GM19351 (cell line): ENCODE results near the gene SLC7A4.
"Not testable (repeated sequence)": the region's sequence is repeated elsewhere in the genome, so short reads cannot be mapped to it uniquely, and the experiment has no call there.

Experiments used
- ATAC-seq: cut with Tn5 transposase; IDR thresholded peaks from one replicate; pipeline ENCODE4 v1.9.1; 2021; ENCODE audit warnings: mild to moderate bottlenecking, moderate library complexity; ENCODE audit not compliant: unreplicated experiment

Gene SLC7A4

DNA sequence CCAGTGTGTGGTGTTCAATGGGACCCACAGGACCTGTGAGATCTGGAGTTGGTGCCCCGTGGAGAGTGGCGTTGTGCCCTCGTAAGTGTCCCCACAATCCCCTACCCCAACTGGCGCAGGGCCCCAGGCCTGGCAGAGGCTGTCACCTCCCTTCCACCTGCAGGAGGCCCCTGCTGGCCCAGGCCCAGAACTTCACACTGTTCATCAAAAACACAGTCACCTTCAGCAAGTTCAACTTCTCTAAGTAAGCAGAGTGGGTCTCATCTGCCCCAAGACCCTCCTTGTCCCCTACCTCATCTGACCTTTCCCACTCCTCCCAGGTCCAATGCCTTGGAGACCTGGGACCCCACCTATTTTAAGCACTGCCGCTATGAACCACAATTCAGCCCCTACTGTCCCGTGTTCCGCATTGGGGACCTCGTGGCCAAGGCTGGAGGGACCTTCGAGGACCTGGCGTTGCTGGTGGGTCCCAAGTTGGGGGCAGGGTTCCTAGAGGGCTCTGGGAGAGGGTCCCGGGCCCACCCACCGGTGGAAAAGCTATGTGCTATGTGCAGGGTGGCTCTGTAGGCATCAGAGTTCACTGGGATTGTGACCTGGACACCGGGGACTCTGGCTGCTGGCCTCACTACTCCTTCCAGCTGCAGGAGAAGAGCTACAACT lies 9.3 kb downstream of the SLC7A4 start:
- no peak for ATAC-seq

DNA sequence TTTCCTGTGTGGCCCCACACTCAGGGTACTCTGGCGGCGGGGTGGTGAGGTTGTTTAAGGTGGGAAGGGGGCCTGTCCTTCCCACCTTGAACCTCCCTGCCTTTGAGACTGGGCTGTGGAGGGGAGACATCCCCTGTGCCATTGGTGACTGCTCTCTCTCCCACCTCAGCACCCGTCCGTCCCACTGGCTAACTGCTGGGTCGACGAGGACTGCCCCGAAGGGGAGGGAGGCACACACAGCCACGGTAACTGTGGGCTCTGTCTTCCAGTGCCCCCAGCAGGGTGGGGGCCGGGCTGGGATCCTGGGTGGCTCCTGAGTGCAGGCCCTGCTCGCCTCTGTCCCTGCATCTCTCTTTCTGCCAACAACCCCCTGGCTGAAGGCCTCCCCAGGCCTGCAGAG lies 9.9 kb downstream of the SLC7A4 start:
- no peak for ATAC-seq

DNA sequence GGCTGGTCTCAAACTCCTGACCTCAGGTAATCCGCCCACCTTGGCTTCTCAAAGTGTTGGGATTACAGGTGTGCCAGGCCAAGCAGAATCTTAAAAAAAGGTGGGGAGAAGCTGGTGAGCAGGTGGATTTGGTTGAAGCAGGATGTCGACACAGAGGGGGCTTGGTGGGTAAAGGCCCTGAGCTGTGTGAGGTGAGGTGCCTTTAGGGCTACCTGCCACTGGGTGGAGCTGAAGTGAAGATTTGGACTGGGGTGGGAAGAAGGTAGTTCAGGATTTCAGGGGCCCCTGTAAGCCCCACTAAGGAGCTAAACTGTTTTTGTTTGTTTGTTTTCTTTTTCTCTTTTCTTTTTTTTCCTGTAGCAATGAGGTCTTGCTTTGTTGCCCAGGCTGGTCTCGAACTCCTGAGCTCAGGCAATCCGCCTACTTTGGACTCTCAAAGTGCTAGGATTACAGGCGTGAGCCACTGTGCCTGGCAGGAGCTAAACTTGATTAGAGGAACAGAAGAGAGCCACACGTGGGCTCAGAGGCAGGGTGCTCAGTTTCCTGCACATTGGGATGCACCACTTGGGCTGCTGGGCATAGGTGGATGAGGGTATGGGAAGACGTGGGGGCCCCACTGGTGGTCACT lies 11.4 kb downstream of the SLC7A4 start:
- no peak for ATAC-seq

DNA sequence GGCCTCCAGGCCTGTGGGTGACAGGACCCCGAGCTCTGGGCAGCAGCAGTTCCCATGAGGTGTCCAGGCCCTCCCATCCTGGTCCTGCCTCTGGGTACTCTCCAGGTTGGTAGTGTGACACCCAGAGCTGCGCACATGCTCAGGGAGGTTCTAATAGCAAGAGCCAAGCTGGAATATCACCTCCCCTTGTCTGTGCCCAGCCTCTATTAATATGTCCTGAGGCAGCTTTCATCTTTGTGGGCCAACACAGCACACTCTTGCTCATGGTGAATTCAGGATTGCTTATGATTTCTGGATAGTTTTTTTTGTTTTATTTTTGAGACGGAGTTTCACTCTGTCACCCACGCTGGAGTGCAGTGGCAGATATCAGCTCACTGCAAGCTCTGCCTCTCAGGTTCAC lies 14.0 kb downstream of the SLC7A4 start:
- ATAC-seq: no peak

DNA sequence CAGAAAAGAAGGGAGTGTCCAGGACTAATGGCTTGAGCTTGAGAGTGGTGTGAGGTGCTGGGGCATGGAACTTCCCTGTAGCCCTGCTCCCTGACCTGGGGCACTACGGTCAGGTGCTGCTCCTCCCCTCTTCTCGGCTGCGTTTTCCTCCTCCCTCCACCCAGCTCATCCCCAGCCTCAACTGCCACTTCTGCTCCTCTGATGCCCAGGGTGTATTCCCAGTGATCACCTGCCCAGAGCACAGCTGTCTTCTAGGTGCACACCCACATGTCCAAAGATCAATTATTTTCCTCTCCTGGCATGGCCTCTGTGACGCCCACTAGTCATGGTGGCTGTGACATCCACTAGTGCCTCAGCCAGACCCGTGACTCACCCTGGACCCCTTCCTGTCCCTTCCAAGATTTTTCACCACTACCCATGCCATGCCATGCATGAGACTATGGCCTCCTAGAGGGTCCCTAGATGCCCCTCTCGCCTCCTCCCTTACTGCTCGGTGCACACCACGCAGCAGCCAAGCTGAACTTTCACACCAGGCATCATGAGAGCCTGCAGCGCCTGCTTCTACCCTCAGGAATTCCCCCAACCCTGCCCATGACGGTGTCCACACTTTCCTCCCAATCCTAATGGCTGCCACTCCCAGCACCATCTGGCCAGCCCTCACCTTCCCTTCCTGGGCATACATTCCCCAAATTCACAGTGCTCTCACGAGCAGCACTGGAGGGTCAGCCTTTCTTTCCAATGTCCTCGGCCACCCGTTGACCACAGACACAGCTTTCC lies 15.5 kb downstream of the SLC7A4 start:
- no peak for ATAC-seq

DNA sequence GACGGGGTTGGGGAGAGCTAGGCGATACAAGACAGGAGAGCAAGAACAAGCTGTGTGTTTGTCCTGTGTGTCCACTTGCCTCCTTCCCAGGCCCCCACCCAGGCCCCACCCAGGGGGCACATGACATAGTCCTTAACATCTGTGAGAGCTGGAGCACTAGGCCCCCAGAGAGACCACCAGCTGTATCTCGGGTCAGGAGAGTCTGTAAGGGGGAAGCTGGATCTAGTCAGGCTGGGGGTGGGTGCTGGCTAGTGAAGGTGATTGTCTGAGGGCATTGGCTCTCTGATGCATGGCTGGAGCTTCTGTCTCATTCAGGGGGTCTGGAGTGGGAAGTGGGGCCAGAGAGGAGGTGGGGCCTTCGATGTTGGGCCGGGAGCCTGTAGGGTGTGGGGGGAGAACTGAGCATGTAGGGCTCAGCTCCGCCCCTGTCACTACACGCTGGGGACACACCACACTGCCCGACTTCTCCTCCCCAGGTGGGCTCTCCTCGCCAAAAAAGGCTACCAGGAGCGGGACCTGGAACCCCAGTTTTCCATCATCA lies 16.8 kb downstream of the SLC7A4 start:
- no peak for ATAC-seq

DNA sequence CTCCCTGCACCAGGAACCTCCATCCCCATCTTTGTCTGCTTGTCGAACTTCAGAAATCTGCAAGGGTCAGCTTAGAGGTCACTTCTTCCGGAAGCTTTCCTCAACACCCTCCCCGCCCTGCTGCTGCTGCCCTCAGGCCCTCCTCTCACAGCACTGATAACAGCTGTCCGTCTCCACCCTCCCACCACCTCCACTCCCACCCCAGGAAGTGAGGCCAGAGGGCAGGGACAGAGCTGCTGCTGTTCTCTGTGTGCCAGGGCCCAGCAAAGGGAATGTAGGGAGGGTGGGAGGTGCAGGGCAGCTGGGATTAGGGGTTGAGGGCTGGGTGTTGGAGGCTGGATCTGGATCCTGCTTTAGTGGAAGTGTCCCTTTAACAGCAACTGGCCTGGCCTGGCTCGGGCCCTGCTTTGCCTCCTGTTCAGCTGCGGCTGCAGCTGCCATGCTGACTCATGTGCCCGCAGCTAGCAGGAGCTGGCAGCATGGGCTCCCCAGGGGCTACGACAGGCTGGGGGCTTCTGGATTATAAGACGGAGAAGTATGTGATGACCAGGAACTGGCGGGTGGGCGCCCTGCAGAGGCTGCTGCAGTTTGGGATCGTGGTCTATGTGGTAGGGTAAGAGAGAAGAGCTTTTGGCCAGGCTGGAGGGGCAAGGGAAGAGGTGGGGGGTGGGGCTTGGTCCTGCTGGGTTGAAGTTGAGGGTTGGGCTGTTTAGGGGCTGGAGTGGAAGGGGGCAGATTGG lies 17.5 kb downstream of the SLC7A4 start, which contains the start of gene P2RX6:
Gene P2RX6, plus strand, starts transcription at position 440 of the 740 bp plus-strand sequence. Its CDS starts 10 bp downstream, at position 450.
- ATAC-seq: no peak

DNA sequence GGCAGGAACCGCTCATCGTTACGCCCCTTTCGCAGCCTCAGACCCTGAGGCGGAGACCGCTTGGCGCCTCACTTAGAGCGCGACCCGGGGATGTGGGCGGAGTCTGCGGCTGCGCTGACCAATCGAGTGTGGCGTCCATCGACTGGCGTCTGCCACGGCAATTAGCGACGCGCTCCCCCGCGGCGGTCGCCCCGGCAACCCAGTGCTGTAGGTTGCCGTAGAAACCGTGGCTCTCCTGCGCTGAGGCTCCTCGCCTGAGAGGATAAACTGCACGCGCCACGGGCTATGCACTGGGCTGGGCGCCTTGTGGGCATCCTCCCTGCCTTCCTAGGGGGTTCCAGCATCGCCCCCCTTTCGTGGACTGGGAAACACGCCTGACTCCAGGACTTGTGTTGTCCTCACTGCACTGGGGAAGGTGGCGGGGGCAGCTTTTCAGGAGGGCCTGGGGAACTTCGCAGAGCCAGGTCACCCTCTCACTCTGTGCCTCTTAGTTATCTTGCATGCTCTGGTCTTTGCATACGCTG lies 18.1 kb downstream of the SLC7A4 start:
- ATAC-seq: peak; percentile 93

DNA sequence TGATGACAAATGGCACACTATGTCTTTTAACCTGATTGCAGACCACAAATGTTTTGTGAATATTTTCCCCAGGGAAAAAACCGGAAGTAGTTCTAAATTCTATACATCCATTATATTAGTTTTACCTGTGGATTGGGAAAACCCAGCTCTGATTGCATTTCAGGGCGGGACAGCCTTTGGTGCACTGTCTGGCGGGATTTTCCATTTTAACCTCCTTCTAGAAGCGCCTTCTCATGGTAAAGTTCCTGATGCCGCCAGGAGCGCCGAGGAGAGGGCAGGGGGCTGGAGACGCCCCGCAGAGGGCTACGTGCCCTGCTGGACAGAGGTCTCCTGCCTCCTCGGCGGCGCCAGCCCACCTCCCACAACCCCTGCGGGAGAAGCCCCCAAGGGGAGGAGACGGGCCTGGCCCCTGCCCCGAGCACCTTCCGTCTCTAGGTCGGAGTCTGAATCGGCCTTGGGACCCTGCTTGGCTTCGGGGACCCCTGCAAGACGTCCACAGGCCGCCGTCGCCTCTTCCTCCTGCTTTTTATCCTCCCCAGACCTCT lies 18.6 kb downstream of the SLC7A4 start:
- ATAC-seq: no peak

DNA sequence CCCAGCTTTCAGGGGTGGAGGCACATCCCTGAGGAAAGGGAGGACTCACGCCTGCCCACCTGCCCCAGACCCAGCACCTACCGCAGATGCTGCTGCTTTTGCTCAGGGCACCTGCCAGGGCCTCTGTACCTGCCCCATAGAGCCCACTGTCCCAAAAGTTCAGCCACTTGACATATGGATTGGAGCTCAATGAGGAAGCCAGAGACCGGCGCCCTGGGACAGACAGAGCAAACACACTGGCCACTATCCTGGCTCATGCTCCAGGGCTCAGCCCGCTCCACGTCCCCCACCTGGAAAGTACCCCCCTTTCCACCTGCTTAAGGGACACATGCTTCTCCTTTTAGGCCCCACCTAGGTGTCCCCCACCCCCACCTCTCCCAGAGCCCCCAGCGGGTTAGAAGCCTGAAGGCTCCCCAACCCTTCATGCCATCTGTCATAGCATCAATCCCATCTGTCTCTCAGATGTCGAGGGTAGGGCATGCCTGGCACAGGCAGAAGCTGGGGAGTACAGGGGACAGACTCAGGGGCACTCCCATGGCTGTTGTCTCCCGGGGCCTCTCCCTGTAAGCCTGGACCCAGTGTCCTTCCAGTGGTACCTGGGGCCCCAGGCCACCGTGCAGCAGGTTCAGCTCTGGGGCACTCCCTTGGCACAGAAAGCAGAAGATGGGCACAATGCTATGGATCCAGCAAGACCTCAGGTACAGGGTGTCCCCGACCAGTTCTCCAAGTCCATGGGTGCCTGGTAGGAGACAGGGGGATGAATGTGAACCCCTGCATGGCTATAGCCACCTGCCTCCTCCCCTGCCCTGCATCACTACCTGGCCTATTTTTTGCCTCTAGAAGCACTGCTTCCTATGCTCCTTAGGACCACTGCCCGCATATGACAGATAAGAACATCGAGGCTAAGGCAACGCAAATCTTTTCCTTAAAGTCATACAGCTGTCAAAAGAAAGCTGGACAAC lies 19.6 kb downstream of the SLC7A4 start:
- ATAC-seq: no peak

DNA sequence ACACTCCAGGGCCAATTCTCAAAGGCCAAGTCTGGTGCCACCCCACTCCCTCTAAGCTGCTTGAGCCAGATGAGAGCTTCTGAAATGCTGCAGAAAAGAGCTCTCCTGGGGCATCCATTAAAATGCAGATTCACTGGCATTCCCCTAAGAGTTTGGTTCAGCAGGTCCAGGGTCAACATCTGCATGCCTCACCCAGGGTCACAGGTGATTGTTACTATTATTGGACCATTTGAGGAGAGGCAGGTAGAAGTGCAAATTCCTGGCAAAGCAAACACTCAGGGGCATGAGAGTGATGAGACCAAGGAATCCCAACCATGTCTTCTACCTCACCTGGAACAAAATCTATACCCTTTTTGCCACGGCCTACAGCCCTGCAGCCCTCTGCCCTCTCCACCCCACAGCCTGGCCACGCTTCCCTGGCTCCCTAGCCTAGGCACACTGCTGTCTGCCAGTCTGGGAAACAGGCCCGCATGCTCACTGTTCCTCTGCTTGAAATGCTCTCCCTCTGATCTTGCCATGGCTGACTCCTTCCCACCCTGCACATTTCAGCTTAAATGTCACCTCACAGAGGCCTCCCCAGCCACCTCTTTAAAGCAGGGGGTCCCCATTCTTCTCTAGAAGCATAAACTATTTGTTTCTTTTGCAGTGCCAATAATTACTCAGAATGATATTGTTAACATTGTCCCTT lies 21.8 kb downstream of the SLC7A4 start:
- ATAC-seq: no peak

DNA sequence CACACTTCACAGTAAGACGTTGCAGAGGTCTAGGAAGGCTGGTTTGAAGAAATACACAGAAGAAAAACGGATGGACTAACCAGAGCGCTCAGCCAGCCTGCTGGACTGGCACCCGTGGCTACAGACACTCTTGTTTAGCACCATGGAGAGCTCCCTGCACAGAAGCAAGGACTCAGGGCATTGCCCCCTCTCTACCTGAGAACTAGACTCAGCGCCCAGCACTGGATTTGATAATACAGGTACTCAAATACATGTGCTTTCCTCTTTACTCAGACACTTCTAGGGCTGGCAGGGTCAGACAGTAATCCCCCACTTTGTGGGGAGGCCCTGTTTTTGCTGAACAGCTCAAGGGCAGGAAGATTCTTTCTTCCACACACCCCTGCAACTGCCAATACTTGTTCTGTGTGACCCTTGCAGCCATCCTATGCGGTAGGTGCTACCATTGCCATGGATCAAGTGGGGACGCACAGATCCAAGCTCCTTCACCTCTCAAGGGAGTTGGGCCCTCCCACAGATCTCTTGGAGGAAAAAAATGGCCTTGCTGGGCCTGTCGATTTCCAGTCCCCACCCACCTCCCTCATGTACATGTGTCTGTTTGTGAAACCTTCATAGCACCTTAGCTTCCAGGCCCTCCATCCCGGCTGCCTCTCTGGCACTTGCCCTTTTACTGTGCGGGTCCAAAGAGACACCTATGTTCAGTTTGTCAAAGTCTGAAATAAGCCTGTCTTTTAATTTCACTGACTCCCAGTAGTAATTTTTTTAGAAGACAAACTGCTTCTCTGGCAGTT lies 22.5 kb downstream of the SLC7A4 start:
- ATAC-seq: no peak

DNA sequence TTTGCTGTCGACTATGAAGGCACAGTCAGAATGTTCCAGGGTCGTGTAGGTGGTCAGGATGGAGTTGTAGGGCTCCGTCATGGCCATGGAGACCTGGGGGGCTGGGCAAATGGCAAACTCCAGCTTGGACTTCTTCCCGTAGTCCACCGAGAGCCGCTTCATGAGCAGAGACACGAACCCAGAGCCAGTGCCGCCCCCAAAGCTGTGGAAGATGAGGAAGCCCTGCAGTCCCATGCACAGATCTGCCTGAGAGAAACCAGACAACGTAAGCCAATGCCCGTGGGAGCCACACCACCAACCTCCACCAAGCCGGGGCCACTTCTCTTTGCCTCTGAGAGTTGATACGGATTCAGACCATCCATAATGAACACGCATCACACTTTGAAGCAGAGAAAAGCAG lies 23.2 kb downstream of the SLC7A4 start:
- not testable (repeated sequence) for ATAC-seq

DNA sequence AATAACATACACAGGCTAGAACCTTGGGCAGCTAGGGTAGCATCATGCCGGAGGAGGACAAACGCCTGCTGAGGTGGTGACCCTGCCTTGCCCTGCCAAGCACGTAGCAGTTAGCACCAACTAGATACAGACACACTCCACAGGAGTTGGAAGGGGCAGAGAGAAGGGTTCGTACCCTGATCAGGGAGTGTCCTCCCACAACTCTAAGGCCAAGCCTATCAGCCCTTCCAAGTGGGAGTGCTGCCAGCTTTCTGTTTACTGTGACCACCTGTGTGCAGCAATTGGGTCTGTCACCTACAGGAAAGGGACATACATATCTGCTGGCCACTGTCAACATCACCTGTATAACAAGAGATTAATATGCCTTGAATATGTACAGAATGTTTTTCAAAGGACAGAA lies 28.6 kb downstream of the SLC7A4 start:
- ATAC-seq: no peak

DNA sequence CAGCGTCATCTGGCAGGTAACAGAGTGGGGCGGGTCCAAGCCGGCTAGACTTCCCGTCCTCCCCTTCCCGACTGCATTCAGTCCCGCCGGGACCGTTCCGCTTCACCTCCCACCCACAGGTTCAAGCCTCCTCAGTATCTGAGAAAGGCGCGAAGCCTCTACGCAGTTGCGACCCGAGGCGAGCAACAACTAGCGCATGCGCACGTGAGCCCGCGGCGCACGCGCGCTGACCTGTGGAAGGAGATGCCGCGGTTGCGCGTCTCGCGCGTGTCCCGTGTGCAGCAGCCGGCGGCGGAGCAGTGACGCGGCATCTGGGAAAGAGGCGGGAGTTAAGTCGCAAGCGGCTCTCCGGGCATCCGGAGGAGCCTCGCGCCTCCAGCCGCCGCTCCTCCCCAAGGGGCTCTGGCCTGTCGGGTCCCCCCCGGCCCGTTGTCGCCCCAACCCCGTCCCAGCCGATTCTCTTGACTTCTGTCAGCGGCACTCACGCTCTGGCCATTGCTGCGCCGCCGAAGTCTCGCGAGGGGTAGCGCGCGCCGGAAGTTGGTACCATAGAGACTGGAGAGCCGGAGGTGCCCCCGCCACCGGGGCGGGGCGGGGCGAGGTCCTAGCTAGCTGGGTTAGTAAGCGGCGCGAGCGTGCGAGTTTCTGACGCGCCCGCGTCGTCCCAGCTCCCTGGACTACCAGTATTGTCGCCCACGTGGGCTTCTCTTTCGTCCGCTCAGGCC lies 30.6 kb downstream of the SLC7A4 start, which contains the start of gene THAP7:
Gene THAP7, minus strand, starts transcription at position 518 of the 725 bp plus-strand sequence. Its CDS starts 207 bp downstream, at position 311.
- peak; percentile 85 for ATAC-seq

DNA sequence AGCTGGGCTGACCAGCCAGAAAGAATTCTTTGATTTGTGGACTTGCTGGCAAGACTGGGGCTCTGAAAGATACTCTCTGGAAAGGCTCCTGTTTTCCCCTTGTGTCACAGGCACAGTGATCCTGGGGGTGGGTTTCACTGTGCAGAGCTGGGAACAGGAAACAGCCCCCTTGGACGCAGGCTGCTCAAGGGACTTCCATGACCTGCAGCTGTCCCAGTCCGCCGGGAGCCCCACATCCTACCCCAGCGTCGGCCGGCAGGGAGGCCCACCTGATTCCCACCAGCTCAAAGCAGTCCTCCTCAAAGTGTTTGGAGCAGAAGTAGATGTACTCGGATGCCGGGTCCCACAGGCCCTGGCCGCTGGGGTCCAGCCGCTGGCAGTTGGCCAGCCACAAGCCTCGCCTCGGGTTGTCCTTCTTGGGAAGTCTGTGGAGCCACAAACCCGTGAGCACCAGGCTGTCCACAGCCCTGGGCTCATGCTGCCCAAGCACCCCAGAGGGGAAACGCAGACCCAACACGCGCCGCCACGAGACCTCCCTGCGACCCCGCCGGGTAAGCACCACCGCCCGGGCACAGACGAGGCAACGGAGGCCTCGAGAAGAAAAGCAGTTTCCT lies 31.3 kb downstream of the SLC7A4 start:
- peak; percentile 2 for ATAC-seq
